ENCODE measurements around the gene NDUFAF5. TPM values are rescaled to one million over a fixed set of nuclear protein-coding genes. Genes with fewer than 3 reads are reported as not detected.

Gene NDUFAF5
- total and polyA plus RNA-seq, 2 donors (not counting 3 experiments of a cell fraction or from before 2014, with no cell fraction given), result 9.8 to 26.4 TPM

DNA sequence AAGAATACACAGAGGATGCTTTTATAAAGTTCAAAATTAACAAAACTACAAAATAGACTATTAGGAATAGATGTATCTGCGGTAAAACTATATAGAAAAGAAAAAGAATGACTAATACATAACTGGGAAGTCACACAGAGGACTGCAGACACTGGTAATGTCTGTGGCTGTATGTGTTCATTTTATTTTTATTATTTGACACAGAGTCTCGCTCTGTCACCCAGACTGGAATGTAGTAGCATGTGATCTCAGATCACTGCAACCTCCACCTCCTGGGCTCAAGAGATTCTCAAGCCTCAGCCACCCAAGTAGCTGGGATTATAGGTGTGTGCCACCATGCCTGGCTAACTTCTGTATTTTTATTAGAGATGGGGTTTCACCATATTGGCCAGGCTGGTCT lies 39.0 kb upstream of the NDUFAF5 start:
- H3K4me1 ChIP-seq (ENCODE audit: control insufficient read depth, extremely low read depth, insufficient read depth, low read length), result peaks cover 4% of the 10 kb centered on the region
- no TSS peak for BruUV-seq (replicated peaks)
- DNase-seq (ENCODE audit: low read depth, low spot score) (no peak), FAIRE-seq (no peak)
- H3K79me2 ChIP-seq (ENCODE audit: control insufficient read depth, insufficient read depth, low read length), result peaks cover 2% of the 10 kb centered on the region
- H2AFZ ChIP-seq (ENCODE audit: low read depth, low read length), result no peak overlapping the region
- H4K20me1 ChIP-seq (replicated peaks; ENCODE audit: control insufficient read depth, extremely low read depth, insufficient read depth, low read length), result no peaks in the 10 kb centered on the region
- no peak overlapping the region for H3K9ac ChIP-seq (replicated peaks; ENCODE audit: extremely low read depth, insufficient read depth, low read length)
- dilution Hi-C loops (cut with MboI; ENCODE audit: extremely low pct_ligation_motif_present, low sequenced_read_pairs) (no loop called here), intact Hi-C loops (cut with micrococcal nuclease) (no loop called here)
- H3K27me3 ChIP-seq (ENCODE audit: control insufficient read depth in 2 of 2, insufficient read depth in 2 of 2, low read length in 2 of 2), result no peaks in the 10 kb centered on the region
- H3K36me3 ChIP-seq (ENCODE audit: control insufficient read depth in 2 of 2, extremely low read depth in 1 of 2, insufficient read depth in 2 of 2, low read length in 2 of 2), result peaks cover 0 to 4% of the 10 kb centered on the region in 2 experiments
- H3K9me1 ChIP-seq (replicated peaks; ENCODE audit: control insufficient read depth, extremely low read depth, insufficient read depth, low read length), result no peaks in the 10 kb centered on the region
- ChIA-PET POLR2A (no interaction called here), CTCF (interaction anchor here (1.3 kb wide), 1 partner anchor 26 kb away, joined by 3 read pairs; no protein-coding TSS in a partner anchor)
- TF ChIP-seq EZH2 (IDR thresholded peaks at IDR 0.05; ENCODE audit: borderline replicate concordance, low read depth, low read length, severe bottlenecking), result no peak
- TF ChIP-seq, protein P1, sequence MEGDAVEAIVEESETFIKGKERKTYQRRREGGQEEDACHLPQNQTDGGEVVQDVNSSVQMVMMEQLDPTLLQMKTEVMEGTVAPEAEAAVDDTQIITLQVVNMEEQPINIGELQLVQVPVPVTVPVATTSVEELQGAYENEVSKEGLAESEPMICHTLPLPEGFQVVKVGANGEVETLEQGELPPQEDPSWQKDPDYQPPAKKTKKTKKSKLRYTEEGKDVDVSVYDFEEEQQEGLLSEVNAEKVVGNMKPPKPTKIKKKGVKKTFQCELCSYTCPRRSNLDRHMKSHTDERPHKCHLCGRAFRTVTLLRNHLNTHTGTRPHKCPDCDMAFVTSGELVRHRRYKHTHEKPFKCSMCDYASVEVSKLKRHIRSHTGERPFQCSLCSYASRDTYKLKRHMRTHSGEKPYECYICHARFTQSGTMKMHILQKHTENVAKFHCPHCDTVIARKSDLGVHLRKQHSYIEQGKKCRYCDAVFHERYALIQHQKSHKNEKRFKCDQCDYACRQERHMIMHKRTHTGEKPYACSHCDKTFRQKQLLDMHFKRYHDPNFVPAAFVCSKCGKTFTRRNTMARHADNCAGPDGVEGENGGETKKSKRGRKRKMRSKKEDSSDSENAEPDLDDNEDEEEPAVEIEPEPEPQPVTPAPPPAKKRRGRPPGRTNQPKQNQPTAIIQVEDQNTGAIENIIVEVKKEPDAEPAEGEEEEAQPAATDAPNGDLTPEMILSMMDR (IDR thresholded peaks at IDR 0.05; ENCODE audit: extremely low read depth in 1 of 2, insufficient read depth in 1 of 2, low read depth in 1 of 2, low read length in 2 of 2), result no peak
- no peak for TF ChIP-seq POLR2AphosphoS5 (IDR thresholded peaks at IDR 0.05; ENCODE audit: insufficient read depth, low read depth, low read length)
- no peak for TF ChIP-seq MYC (IDR thresholded peaks at IDR 0.05; ENCODE audit: low read depth, low read length)
- TF ChIP-seq, protein P2, sequence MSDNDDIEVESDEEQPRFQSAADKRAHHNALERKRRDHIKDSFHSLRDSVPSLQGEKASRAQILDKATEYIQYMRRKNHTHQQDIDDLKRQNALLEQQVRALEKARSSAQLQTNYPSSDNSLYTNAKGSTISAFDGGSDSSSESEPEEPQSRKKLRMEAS (IDR thresholded peaks at IDR 0.05; ENCODE audit: insufficient read depth, insufficient read length), result no peak
- no peak for TF ChIP-seq JUN (IDR thresholded peaks at IDR 0.05; ENCODE audit: borderline replicate concordance, insufficient read depth, insufficient read length, low read depth)
- no peak for TF ChIP-seq FOS (IDR thresholded peaks at IDR 0.05; ENCODE audit: borderline replicate concordance, insufficient read depth, low read length)
- TF ChIP-seq GATA2 (IDR thresholded peaks at IDR 0.05; ENCODE audit: insufficient read depth, insufficient read length, low read depth, low read length), result no peak
- TF ChIP-seq POLR2A (IDR thresholded peaks at IDR 0.05; ENCODE audit: low read depth, low read length), result no peak
- H3K27ac ChIP-seq (ENCODE audit: insufficient read depth, low read depth, low read length), result no peak overlapping the region
- H3K4me3 ChIP-seq (replicated peaks in 1 of 3; ENCODE audit: insufficient read depth in 1 of 3, low read depth in 1 of 3, low read length in 3 of 3), result no peak overlapping the region
- no peak overlapping the region for H3K4me2 ChIP-seq (ENCODE audit: insufficient read depth, low read length)
- no peaks in the 10 kb centered on the region for H3K9me3 ChIP-seq (replicated peaks; ENCODE audit: control insufficient read depth, insufficient read depth, low read length)
